H1 (cell line): ENCODE results near the gene CCDC81.

Experiments used
- CHD2 ChIP-seq: IDR thresholded peaks from 2 replicates; pipeline ENCODE4 v1.6.1; 2012; ENCODE audit warnings: low read length, improper control_type of control experiment
- EGR1 ChIP-seq: IDR thresholded peaks from 2 replicates; pipeline ENCODE4 v1.6.1; 2011; ENCODE audit warnings: low read depth, low read length, borderline replicate concordance
- SP2 ChIP-seq: IDR thresholded peaks from 2 replicates; pipeline ENCODE4 v1.6.1; 2012; ENCODE audit warnings: mild to moderate bottlenecking, low read length, inconsistent platforms
- TF ChIP-seq, protein P1 (sequence below), 3 experiments: IDR thresholded peaks; 1 replicate in 2 of 3; 2 replicates in 1 of 3; pipeline versions ENCODE4 v1.5.1 to v1.6.1; 2011; ENCODE audit warnings: low read length in 3 of 3, mild to moderate bottlenecking in 3 of 3, inconsistent platforms in 2 of 3, low read depth in 1 of 3, moderate library complexity in 1 of 3; ENCODE audit not compliant: insufficient read depth in 1 of 3; ENCODE audit errors: control extremely low read depth in 1 of 3
- TF ChIP-seq, protein P2 (sequence below): IDR thresholded peaks from 2 replicates; pipeline ENCODE4 v1.6.1; 2011; ENCODE audit warnings: low read depth, mild to moderate bottlenecking, low read length; ENCODE audit not compliant: insufficient read depth

GRCh38 chr11:86386746-86387145 is 12.1 kb downstream of the CCDC81 start:
- TF ChIP-seq EGR1 (no peak), SP2 (no peak), CHD2 (no peak)
- TF ChIP-seq, protein P1, sequence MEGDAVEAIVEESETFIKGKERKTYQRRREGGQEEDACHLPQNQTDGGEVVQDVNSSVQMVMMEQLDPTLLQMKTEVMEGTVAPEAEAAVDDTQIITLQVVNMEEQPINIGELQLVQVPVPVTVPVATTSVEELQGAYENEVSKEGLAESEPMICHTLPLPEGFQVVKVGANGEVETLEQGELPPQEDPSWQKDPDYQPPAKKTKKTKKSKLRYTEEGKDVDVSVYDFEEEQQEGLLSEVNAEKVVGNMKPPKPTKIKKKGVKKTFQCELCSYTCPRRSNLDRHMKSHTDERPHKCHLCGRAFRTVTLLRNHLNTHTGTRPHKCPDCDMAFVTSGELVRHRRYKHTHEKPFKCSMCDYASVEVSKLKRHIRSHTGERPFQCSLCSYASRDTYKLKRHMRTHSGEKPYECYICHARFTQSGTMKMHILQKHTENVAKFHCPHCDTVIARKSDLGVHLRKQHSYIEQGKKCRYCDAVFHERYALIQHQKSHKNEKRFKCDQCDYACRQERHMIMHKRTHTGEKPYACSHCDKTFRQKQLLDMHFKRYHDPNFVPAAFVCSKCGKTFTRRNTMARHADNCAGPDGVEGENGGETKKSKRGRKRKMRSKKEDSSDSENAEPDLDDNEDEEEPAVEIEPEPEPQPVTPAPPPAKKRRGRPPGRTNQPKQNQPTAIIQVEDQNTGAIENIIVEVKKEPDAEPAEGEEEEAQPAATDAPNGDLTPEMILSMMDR (IDR thresholded peaks at IDR 0.05; ENCODE audit: control extremely low read depth in 1 of 3, insufficient read depth in 1 of 3, low read depth in 1 of 3, low read length in 3 of 3) = no peak
- TF ChIP-seq, protein P2, sequence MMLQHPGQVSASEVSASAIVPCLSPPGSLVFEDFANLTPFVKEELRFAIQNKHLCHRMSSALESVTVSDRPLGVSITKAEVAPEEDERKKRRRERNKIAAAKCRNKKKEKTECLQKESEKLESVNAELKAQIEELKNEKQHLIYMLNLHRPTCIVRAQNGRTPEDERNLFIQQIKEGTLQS = no peak
